Common myeloid progenitor, CD34-positive (primary cell): ENCODE measurements around the gene DIS3L2.
A peak's percentile ranks its signal among the peaks of the same experiment; 100 is the strongest.

Experiments used
- CTCF ChIA-PET: fragments of 350-600 bp; sonication (Branson Sonifier 250); formaldehyde crosslinking; loops from one replicate; lab custom pipeline; 2021; ENCODE audit warnings: antibody characterized with exemption; lab: Charles Lee
- POLR2A ChIA-PET: fragments of 350-600 bp; sonication (Branson Sonifier 250); formaldehyde crosslinking; loops from one replicate; lab custom pipeline; 2021; ENCODE audit warnings: antibody characterized with exemption; lab: Charles Lee
- DNase-seq, 3 donors: peaks; one replicate each; pipeline versions ENCODE4 v3.0.0 to v3.0.0-alpha.2; 2013
- H3K27ac ChIP-seq, 2 experiments: 1 replicate in 1 of 2; 2 replicates in 1 of 2; pipeline ENCODE4 v1.7.0; 2013; ENCODE audit warnings: inconsistent platforms in 2 of 2, low read length in 2 of 2, mild to moderate bottlenecking in 2 of 2, low read depth in 1 of 2, moderate library complexity in 1 of 2; ENCODE audit not compliant: severe bottlenecking in 2 of 2, insufficient read depth in 1 of 2, poor library complexity in 1 of 2
- H3K27me3 ChIP-seq, 5 experiments: replicated peaks in 2 of 5; 1 replicate in 3 of 5; 2 replicates in 2 of 5; pipeline versions ENCODE4 v1.6.1 to v1.7.0; 2013; ENCODE audit warnings: low read length in 4 of 5, mild to moderate bottlenecking in 2 of 5, moderate library complexity in 2 of 5, inconsistent platforms in 1 of 5; ENCODE audit not compliant: insufficient read depth in 5 of 5, control insufficient read depth in 4 of 5
- H3K36me3 ChIP-seq, 4 experiments: 1 replicate in 2 of 4; 2 replicates in 2 of 4; pipeline versions ENCODE4 v1.6.1 to v1.7.0; 2013; ENCODE audit warnings: low read length in 3 of 4, control low read depth in 1 of 4, mild to moderate bottlenecking in 1 of 4; ENCODE audit not compliant: control insufficient read depth in 4 of 4, insufficient read depth in 4 of 4
- H3K4me1 ChIP-seq, 4 experiments: 1 replicate in 3 of 4; 2 replicates in 1 of 4; pipeline versions ENCODE4 v1.6.1 to v1.7.1; 2013; ENCODE audit warnings: low read length in 3 of 4, mild to moderate bottlenecking in 3 of 4, control low read depth in 1 of 4, inconsistent platforms in 1 of 4, moderate library complexity in 1 of 4; ENCODE audit not compliant: control insufficient read depth in 4 of 4, insufficient read depth in 4 of 4; ENCODE audit errors: control extremely low read depth in 1 of 4
- H3K4me3 ChIP-seq, 7 experiments: 1 replicate in 4 of 7; 2 replicates in 3 of 7; pipeline versions ENCODE4 v1.5.1 to v1.7.0; 2013; ENCODE audit warnings: mild to moderate bottlenecking in 7 of 7, low read length in 6 of 7, moderate library complexity in 6 of 7, inconsistent platforms in 2 of 7, low read depth in 2 of 7, control low read depth in 1 of 7; ENCODE audit not compliant: insufficient read depth in 4 of 7, control insufficient read depth in 1 of 7; ENCODE audit errors: extremely low read depth in 1 of 7
- H3K9me3 ChIP-seq, 5 experiments: 1 replicate in 4 of 5; 2 replicates in 1 of 5; pipeline versions ENCODE4 v1.6.1 to v1.7.1; 2013; ENCODE audit warnings: low read length in 4 of 5, mild to moderate bottlenecking in 2 of 5, inconsistent platforms in 1 of 5, low read depth in 1 of 5, moderate library complexity in 1 of 5; ENCODE audit not compliant: control insufficient read depth in 4 of 5, insufficient read depth in 2 of 5; ENCODE audit errors: control extremely low read depth in 1 of 5
- WGBS: methylation state at CpG from one replicate; pipeline ENCODE4 v1.1.5; 2013; ENCODE audit not compliant: insufficient coverage; 5-methylcytosine and 5-hydroxymethylcytosine counted together

DIS3L2 gene

GRCh38 chr2:232203936-232204335 lies 242.4 kb downstream of the DIS3L2 start:
- POLR2A ChIA-PET, result no interaction called here
- H3K36me3 ChIP-seq, result peaks cover 0 to 14% (median 4%) of the 10 kb centered on the region in 4 experiments
- H3K4me1 ChIP-seq, result no peaks in the 10 kb centered on the region
- H3K27ac ChIP-seq, result no peak overlapping the region
- H3K4me3 ChIP-seq, result no peak overlapping the region
- WGBS, result 98% methylated on average over 5 of the region's 5 CpGs
- no peaks in the 10 kb centered on the region for H3K9me3 ChIP-seq
- CTCF ChIA-PET, result no interaction called here
- DNase-seq, result no peak
- no peaks in the 10 kb centered on the region for H3K27me3 ChIP-seq

DNA sequence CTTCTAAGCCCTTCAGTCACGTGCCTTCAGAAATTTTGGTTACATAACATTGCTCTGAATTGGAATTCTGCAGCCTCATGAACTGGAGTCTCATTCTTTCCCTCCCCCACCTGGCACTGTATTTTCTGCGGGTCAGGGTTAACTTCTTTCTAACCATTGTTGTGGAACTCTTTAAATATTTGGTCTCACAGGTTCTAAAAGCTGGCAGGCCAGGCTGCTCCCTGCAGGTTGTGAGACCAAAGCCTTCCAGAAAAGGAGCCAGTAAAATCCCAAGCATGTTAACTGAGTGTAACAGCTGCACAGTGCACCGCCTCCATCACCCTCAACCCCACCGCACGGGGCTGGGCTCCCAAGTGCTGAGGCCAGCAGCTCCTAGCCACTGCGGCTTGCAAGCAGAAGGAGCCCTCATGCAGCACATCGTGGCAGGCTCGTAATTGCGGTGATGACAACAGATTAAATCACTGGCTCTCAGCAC lies 243.0 kb downstream of the DIS3L2 start:
- no peaks in the 10 kb centered on the region for H3K27me3 ChIP-seq
- no peaks in the 10 kb centered on the region for H3K4me1 ChIP-seq
- CTCF ChIA-PET, result no interaction called here
- 99% methylated on average over 9 of the region's 9 CpGs for WGBS
- no peak overlapping the region for H3K27ac ChIP-seq
- POLR2A ChIA-PET, result no interaction called here
- no peak for DNase-seq
- no peak overlapping the region for H3K4me3 ChIP-seq
- H3K36me3 ChIP-seq, result peaks cover 0 to 10% (median 6%) of the 10 kb centered on the region in 4 experiments
- H3K9me3 ChIP-seq, result no peaks in the 10 kb centered on the region

DNA sequence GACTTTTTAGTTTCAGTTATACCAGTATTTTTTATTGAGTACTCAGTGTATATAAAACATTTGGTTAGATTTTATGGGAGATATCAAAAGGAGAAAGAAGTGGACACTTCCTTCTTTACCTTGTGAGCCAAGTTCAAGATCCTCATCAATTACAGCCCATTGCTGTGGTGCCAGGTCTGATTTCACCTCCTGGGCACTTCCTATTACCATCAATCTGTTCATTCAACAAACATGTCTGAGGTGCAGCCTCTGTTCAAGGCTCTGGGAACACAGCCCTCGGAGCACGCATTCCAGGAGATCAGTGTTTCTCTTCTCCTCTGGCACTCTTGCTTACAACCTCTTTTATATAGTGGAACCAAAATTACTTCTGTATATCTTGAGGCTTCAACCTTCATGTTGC lies 245.7 kb downstream of the DIS3L2 start:
- WGBS, result 94% methylated on average over 2 of the region's 2 CpGs
- ChIA-PET POLR2A (no interaction called here), CTCF (no interaction called here)

GRCh38 chr2:232210306-232210705 lies 248.8 kb downstream of the DIS3L2 start:
- no peaks in the 10 kb centered on the region for H3K9me3 ChIP-seq
- peaks cover 2 to 13% (median 6%) of the 10 kb centered on the region in 4 experiments for H3K36me3 ChIP-seq
- no peak overlapping the region for H3K4me3 ChIP-seq
- POLR2A ChIA-PET, result no interaction called here
- H3K27ac ChIP-seq, result no peak overlapping the region
- no peaks in the 10 kb centered on the region for H3K27me3 ChIP-seq
- WGBS, result 96% methylated on average over 4 of the region's 6 CpGs
- H3K4me1 ChIP-seq, result peaks cover 5 to 8% (median 6%) of the 10 kb centered on the region in 4 experiments
- no peak for DNase-seq
- CTCF ChIA-PET, result interaction anchor here (1.2 kb wide), 1 partner anchor 10 kb away, joined by 3 read pairs; no protein-coding TSS in a partner anchor

More for the DNA sequence above, 245.7 kb downstream of the DIS3L2 start:
- Histone ChIP-seq H3K27ac (no peak overlapping the region), H3K9me3 (no peaks in the 10 kb centered on the region), H3K4me1 (peaks cover 2 to 3% (median 3%) of the 10 kb centered on the region in 4 experiments), H3K4me3 (no peak overlapping the region), H3K36me3 (peaks cover 4 to 20% (median 8%) of the 10 kb centered on the region in 4 experiments), H3K27me3 (no peaks in the 10 kb centered on the region)
- DNase-seq, result no peak

DNA sequence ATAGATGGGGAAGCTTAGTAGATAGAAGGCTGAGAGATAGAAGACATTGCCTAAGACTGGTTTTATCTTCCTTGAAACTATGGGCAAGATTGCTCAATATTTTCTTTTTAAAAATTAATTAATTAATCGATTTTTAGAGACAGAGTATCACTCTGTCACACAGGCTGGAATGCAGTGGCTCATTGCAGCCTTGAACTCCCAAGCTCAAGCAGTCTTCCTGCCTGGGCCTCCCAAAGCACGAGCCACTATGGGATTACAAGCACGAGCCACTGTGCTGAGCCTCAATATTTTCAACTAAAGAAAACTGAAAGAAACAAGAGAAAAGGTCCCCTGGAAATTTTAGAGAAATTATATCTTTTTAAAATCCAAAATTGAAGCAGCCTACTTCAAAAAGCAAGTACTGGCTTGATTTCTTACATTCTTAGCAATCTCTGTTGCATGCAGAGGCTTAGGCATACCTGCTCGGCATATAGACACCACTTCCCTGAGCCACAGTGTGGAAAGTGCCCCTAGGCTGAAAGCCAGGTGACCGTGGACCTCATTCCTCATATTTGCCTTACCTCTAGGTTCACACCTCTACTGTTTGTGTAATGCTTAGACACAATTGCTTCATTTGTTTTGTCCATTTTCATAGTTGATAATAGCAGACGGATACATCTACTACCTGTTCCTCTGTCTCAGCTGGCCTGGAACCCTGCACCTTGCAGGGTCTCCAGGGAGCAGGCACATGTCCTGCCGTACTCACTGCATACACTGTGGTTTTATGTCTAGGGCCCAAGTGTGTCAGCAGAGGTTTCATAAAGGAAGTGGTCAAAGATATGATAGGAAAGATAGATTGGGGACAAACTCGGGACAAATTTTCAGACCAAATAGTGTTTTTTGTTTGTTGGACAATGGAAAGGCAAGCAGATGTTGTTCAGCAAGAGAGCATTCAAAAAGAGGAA lies 250.5 kb downstream of the DIS3L2 start:
- H3K27ac ChIP-seq, result no peak overlapping the region
- peaks cover 5 to 8% (median 6%) of the 10 kb centered on the region in 4 experiments for H3K4me1 ChIP-seq
- ChIA-PET POLR2A (no interaction called here), CTCF (interaction anchor here (1.1 kb wide), 1 partner anchor 80 kb away, joined by 3 read pairs; no protein-coding TSS in a partner anchor)
- H3K36me3 ChIP-seq, result peaks cover 2 to 13% (median 6%) of the 10 kb centered on the region in 4 experiments
- H3K27me3 ChIP-seq, result no peaks in the 10 kb centered on the region
- DNase-seq, result peak in 1 of 3 donors; percentile 16
- no peak overlapping the region for H3K4me3 ChIP-seq
- no peaks in the 10 kb centered on the region for H3K9me3 ChIP-seq
- 77% methylated on average over 7 of the region's 8 CpGs for WGBS

DNA sequence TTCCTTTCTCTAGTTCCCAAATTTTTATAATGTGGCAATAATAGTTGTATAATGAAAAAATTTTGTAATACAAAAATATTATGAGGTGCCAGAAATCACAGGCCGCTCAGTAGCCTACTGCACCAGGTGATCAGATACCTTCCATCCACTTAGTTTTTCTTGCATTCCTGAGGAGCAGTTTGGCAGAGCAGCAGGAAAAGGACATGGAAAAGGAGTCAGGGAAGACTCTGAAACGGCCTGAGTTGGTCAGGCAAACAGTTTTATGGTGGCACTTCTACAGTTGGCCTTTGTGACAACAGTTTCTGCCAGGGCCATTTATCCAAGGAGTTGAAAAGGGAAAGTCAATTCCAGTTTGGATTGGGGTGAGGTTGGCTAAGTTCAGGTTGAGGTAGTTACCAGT lies 251.7 kb downstream of the DIS3L2 start:
- no peak overlapping the region for H3K4me3 ChIP-seq
- no peak overlapping the region for H3K27ac ChIP-seq
- POLR2A ChIA-PET, result no interaction called here
- H3K4me1 ChIP-seq, result peaks cover 5 to 8% (median 6%) of the 10 kb centered on the region in 4 experiments
- CTCF ChIA-PET, result no interaction called here
- no peak for DNase-seq
- no peaks in the 10 kb centered on the region for H3K27me3 ChIP-seq
- H3K36me3 ChIP-seq, result peaks cover 2 to 13% (median 6%) of the 10 kb centered on the region in 4 experiments
- 100% methylated on average over 1 of the region's 2 CpGs for WGBS
- H3K9me3 ChIP-seq, result no peaks in the 10 kb centered on the region

DNA sequence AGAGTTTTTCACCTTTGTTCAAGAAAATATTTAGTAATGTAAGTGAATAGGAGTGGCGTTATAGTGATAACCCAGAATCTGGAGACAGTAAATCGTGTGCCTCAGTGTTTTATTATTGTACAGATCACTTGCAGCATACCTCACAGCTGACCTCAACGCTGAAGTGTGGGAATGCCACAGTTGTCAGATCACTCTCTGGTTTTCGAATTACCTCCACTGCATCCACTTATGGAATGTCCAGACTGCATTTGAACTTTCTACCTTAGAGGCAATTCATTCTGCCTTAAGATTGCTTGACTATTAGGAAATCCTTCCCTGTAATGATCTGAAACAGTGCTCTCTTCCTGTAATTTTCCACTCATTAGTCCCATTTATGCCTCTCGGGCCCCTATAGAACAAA lies 252.5 kb downstream of the DIS3L2 start:
- Histone ChIP-seq H3K27ac (no peak overlapping the region), H3K4me3 (no peak overlapping the region), H3K4me1 (peaks cover 9 to 12% (median 11%) of the 10 kb centered on the region in 4 experiments), H3K9me3 (no peaks in the 10 kb centered on the region), H3K27me3 (no peaks in the 10 kb centered on the region), H3K36me3 (peaks cover 2 to 13% (median 6%) of the 10 kb centered on the region in 4 experiments)
- WGBS, result 92% methylated on average over 4 of the region's 5 CpGs
- DNase-seq, result no peak
- ChIA-PET POLR2A (no interaction called here), CTCF (no interaction called here)
